ENCODE data around the gene SLC9A4.

- TF ChIP-seq CTCF (IDR thresholded peaks at IDR 0.05; ENCODE audit: insufficient read depth, low read length, poor library complexity, severe bottlenecking) (no peak), EZH2phosphoT487 (conservative IDR thresholded peaks at IDR 0.05; ENCODE audit: low read length) (no peak)
These were observed 14.9 kb downstream of the SLC9A4 start for GRCh38 chr2:102487761-102488462.

Measured in SU-DHL-6 (cell line).